Naive B cell (primary cell): ENCODE data around the gene PI4KA. TPM values are rescaled to one million over a fixed set of nuclear protein-coding genes. Genes with fewer than 3 reads are reported as not detected.

ENCODE experiments used
- ATAC-seq, 2 donors: fragments of 150-1000 bp; cut with Tn5 transposase; 2 replicates each; pipeline ENCODE4 v1.10.0; 2021; ENCODE audit warnings: low read depth in 2 of 2, mild to moderate bottlenecking in 2 of 2, moderate library complexity in 2 of 2
- DNase-seq: peaks from one replicate; pipeline ENCODE4 v3.0.0; 2022
- H3K27ac Mint-ChIP-seq, 6 donors: one replicate each; pipeline ENCODE4 v1.8.0; 2020 to 2022; ENCODE audit warnings: mild to moderate bottlenecking in 6 of 6, mixed read lengths in 6 of 6, moderate library complexity in 5 of 6, inconsistent platforms in 2 of 6
- H3K27me3 Mint-ChIP-seq, 3 donors: one replicate each; pipeline ENCODE4 v1.8.0; 2021 to 2022; ENCODE audit warnings: mixed read lengths in 3 of 3, mild to moderate bottlenecking in 1 of 3
- H3K36me3 Mint-ChIP-seq, 2 donors: one replicate each; pipeline ENCODE4 v1.8.0; 2020 to 2022; ENCODE audit warnings: mixed read lengths in 2 of 2, inconsistent platforms in 1 of 2, mild to moderate bottlenecking in 1 of 2
- H3K4me1 Mint-ChIP-seq, 3 donors: one replicate each; pipeline ENCODE4 v1.8.0; 2020 to 2022; ENCODE audit warnings: mixed read lengths in 3 of 3, inconsistent platforms in 1 of 3, mild to moderate bottlenecking in 1 of 3, moderate library complexity in 1 of 3
- H3K4me3 Mint-ChIP-seq, 8 donors: one replicate each; pipeline ENCODE4 v1.8.0; 2020 to 2022; ENCODE audit warnings: mild to moderate bottlenecking in 8 of 8, mixed read lengths in 8 of 8, moderate library complexity in 8 of 8, inconsistent platforms in 2 of 8
- H3K9me3 Mint-ChIP-seq, 7 donors: one replicate each; pipeline ENCODE4 v1.8.0; 2020 to 2022; ENCODE audit warnings: mixed read lengths in 7 of 7, mild to moderate bottlenecking in 5 of 7, inconsistent platforms in 2 of 7, moderate library complexity in 1 of 7
- polyA plus RNA-seq, 6 donors: library from polyadenylated mRNA; unstranded; fragments of 300-500 nt; fragmentation: Illumina TruSeq; gene quantifications; one replicate each; pipeline ENCODE4 v1.2.3, GENCODE V29; 2021; ENCODE audit warnings: low read depth in 6 of 6

The PI4KA gene
- polyA plus RNA-seq, 6 donors from 2014 or later: 25.6 to 68.3 (median 39.3) TPM

DNA sequence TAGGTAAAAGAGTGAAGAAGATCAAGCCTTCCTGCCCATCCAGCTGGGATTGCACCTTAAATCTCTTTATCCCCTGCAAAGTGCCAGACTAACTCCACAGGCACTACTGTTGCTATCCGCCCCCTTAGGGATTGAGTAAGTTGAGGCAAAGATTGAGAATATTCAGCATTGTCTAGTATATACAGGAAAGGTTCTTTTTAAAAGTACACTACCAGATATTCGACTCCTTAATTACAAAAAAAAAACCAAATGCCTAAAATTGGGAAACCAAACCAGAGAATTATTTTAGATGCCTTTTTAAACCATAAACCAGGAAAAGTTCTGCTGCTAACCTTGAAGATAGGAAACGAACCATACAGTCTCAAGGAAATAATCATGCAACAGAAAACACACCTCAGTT is 73.2 kb downstream of the PI4KA start:
- Mint-ChIP-seq H3K27ac (no peak overlapping the region), H3K9me3 (no peaks in the 10 kb centered on the region), H3K4me3 (no peak overlapping the region), H3K36me3 (peaks cover 6 to 10% of the 10 kb centered on the region in 2 donors), H3K27me3 (no peaks in the 10 kb centered on the region), H3K4me1 (peaks cover 3 to 18% (median 12%) of the 10 kb centered on the region in 3 donors)
- DNase-seq (no peak), ATAC-seq (no peak)

- DNase-seq: peak; percentile 28
- ATAC-seq: peak; percentile 80 to 84
- H3K4me3 Mint-ChIP-seq: no peak overlapping the region
- peaks cover 6 to 16% of the 10 kb centered on the region in 2 donors for H3K36me3 Mint-ChIP-seq
- peaks cover 3 to 18% (median 12%) of the 10 kb centered on the region in 3 donors for H3K4me1 Mint-ChIP-seq
- no peaks in the 10 kb centered on the region for H3K9me3 Mint-ChIP-seq
- H3K27ac Mint-ChIP-seq: peak overlapping the region in 4 of 6 donors; percentile 59 to 77 (median 68)
- H3K27me3 Mint-ChIP-seq: no peaks in the 10 kb centered on the region
Observed at GRCh38 chr22:20783844-20784723, 74.5 kb downstream of the PI4KA start.

GRCh38 chr22:20783300-20783673 is 75.3 kb downstream of the PI4KA start:
- no peak for DNase-seq
- peaks cover 0 to 15% of the 10 kb centered on the region in 2 donors for H3K36me3 Mint-ChIP-seq
- H3K4me3 Mint-ChIP-seq: no peak overlapping the region
- ATAC-seq: no peak
- peaks cover 3 to 18% (median 12%) of the 10 kb centered on the region in 3 donors for H3K4me1 Mint-ChIP-seq
- no peaks in the 10 kb centered on the region for H3K27me3 Mint-ChIP-seq
- no peaks in the 10 kb centered on the region for H3K9me3 Mint-ChIP-seq
- H3K27ac Mint-ChIP-seq: peak overlapping the region in 1 of 6 donors; percentile 81

- Mint-ChIP-seq H3K9me3 (no peaks in the 10 kb centered on the region), H3K36me3 (peaks cover 0 to 14% of the 10 kb centered on the region in 2 donors), H3K27ac (no peak overlapping the region), H3K27me3 (no peaks in the 10 kb centered on the region), H3K4me1 (peaks cover 3 to 18% (median 12%) of the 10 kb centered on the region in 3 donors), H3K4me3 (no peak overlapping the region)
- no peak for ATAC-seq
- DNase-seq: no peak
Observed at GRCh38 chr22:20782596-20783299, 75.9 kb downstream of the PI4KA start.

DNA sequence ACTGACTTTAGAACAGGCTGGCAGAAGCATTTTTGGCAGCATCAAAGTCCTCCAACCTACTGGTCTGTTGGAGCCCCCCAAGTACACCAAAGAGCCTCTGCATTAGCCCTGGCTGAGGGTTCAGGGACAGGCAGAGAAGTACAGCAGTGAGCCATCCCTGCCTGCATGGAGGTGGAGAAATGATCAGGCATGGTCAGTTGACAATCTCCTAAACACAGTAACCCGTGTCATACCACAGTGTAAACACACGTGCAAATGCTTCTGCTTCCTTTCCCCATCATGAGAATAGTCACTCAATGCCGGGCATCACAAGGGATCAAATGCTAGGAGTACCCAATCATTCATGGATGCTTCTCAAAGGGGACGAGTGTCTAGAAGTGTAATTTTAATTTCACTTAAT is 76.5 kb downstream of the PI4KA start:
- Mint-ChIP-seq H3K27ac (no peak overlapping the region), H3K9me3 (no peaks in the 10 kb centered on the region), H3K36me3 (peaks cover 0 to 14% of the 10 kb centered on the region in 2 donors), H3K27me3 (no peaks in the 10 kb centered on the region), H3K4me1 (peaks cover 3 to 18% (median 12%) of the 10 kb centered on the region in 3 donors), H3K4me3 (no peak overlapping the region)
- ATAC-seq (no peak), DNase-seq (no peak)

DNA sequence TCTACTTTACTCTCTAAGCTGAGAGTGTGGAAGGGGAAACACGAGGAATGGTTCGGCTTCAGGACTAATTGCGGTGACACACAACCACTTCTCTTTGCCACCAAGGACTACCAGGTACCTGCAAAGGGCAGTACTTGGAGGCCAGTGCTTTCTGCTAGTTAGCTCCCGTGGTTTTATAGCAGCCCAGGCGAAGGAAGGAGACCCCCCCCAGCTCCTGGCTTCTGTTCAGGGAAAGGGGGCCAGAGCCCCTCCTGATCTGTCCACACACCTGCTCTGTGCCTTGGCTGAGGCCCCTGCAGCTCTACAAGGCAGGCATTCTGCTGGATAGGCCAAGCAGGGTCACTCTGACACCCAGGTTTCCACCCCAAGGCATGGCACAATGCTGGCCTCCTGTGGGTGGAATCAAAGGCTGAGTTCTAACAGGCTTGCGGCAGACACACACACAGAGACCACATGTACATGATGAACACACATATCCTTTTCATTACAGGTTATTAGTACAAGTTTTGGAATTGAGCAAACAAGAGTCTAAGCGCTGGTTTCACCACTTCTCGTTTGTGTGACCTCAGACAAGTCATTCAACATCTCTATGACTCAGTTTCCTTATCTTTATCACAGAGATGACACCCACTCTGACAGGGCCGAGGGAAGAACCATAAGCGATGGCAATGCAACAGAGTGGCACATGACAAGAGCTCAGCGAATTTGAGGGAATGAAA is 77.2 kb downstream of the PI4KA start:
- Mint-ChIP-seq H3K27me3 (no peaks in the 10 kb centered on the region), H3K36me3 (peaks cover 0 to 14% of the 10 kb centered on the region in 2 donors), H3K9me3 (no peaks in the 10 kb centered on the region), H3K27ac (peak overlapping the region in 1 of 6 donors; percentile 47), H3K4me3 (no peak overlapping the region), H3K4me1 (peaks cover 3 to 18% (median 12%) of the 10 kb centered on the region in 3 donors)
- DNase-seq (no peak), ATAC-seq (no peak)

GRCh38 chr22:20779818-20780158 is 78.8 kb downstream of the PI4KA start:
- H3K4me1 Mint-ChIP-seq: peaks cover 3 to 16% (median 12%) of the 10 kb centered on the region in 3 donors
- DNase-seq (no peak), ATAC-seq (no peak)
- H3K4me3 Mint-ChIP-seq: no peak overlapping the region
- peaks cover 0 to 14% of the 10 kb centered on the region in 2 donors for H3K36me3 Mint-ChIP-seq
- H3K27me3 Mint-ChIP-seq: no peaks in the 10 kb centered on the region
- no peaks in the 10 kb centered on the region for H3K9me3 Mint-ChIP-seq
- peak overlapping the region in 1 of 6 donors; percentile 47 for H3K27ac Mint-ChIP-seq

DNA sequence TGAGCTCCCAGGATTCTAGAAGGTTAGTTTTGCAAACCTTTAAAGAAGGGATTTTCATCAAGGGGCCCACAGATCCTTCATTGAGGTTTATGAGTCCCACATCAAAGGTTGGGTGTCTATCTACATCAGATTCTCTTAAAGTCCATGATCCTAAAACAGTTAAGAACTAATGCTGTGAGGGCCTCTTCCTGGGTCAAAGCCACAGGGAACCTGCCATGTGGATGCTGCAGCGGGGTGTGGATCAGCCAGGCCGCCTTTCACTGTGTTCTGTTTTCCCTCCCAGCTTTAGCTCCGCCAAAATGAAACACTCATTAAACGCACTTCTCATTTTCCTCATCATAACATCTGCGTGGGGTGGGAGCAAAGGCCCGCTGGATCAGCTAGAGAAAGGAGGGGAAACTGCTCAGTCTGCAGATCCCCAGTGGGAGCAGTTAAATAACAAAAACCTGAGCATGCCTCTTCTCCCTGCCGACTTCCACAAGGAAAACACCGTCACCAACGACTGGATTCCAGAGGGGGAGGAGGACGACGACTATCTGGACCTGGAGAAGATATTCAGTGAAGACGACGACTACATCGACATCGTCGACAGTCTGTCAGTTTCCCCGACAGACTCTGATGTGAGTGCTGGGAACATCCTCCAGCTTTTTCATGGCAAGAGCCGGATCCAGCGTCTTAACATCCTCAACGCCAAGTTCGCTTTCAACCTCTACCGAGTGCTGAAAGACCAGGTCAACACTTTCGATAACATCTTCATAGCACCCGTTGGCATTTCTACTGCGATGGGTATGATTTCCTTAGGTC is 79.4 kb downstream of the PI4KA start:
- ATAC-seq (no peak), DNase-seq (no peak)
- Mint-ChIP-seq H3K9me3 (no peaks in the 10 kb centered on the region), H3K4me1 (peaks cover 0 to 11% (median 8%) of the 10 kb centered on the region in 3 donors), H3K4me3 (no peak overlapping the region), H3K36me3 (peaks cover 0 to 14% of the 10 kb centered on the region in 2 donors), H3K27ac (no peak overlapping the region), H3K27me3 (no peaks in the 10 kb centered on the region)

GRCh38 chr22:20777420-20778177 is 81.0 kb downstream of the PI4KA start:
- ATAC-seq: no peak
- H3K36me3 Mint-ChIP-seq: peaks cover 0 to 14% of the 10 kb centered on the region in 2 donors
- no peaks in the 10 kb centered on the region for H3K9me3 Mint-ChIP-seq
- H3K4me3 Mint-ChIP-seq: no peak overlapping the region
- no peaks in the 10 kb centered on the region for H3K27me3 Mint-ChIP-seq
- no peaks in the 10 kb centered on the region for H3K4me1 Mint-ChIP-seq
- no peak for DNase-seq
- peak overlapping the region in 1 of 6 donors; percentile 71 for H3K27ac Mint-ChIP-seq

GRCh38 chr22:20776624-20777405 is 81.8 kb downstream of the PI4KA start:
- Mint-ChIP-seq H3K4me1 (no peaks in the 10 kb centered on the region), H3K27ac (peak overlapping the region in 1 of 6 donors; percentile 71), H3K4me3 (peak overlapping the region in 1 of 8 donors; percentile 29), H3K9me3 (no peaks in the 10 kb centered on the region), H3K36me3 (peaks cover 0 to 14% of the 10 kb centered on the region in 2 donors), H3K27me3 (no peaks in the 10 kb centered on the region)
- DNase-seq: no peak
- ATAC-seq: no peak

GRCh38 chr22:20775342-20775895 is 83.2 kb downstream of the PI4KA start:
- H3K27me3 Mint-ChIP-seq: no peaks in the 10 kb centered on the region
- ATAC-seq: no peak
- no peaks in the 10 kb centered on the region for H3K4me1 Mint-ChIP-seq
- no peak overlapping the region for H3K27ac Mint-ChIP-seq
- H3K36me3 Mint-ChIP-seq: peaks cover 0 to 14% of the 10 kb centered on the region in 2 donors
- H3K9me3 Mint-ChIP-seq: no peaks in the 10 kb centered on the region
- no peak for DNase-seq
- H3K4me3 Mint-ChIP-seq: no peak overlapping the region
